ENCODE results near the gene CDV3.
A peak's percentile ranks its signal among the peaks of the same experiment; 100 is the strongest.

CDV3 gene

GRCh38 chr3:133574260-133574881 is 885 bp downstream of the CDV3 start:
- no peak for TF ChIP-seq TOX (CRISPR knock-in tag; IDR thresholded peaks at IDR 0.05; ENCODE audit: borderline replicate concordance)
- no peak for TF ChIP-seq ZFP30 (CRISPR knock-in tag; IDR thresholded peaks at IDR 0.05)
- no peak for TF ChIP-seq GLIS3 (CRISPR knock-in tag; IDR thresholded peaks at IDR 0.05)
- TF ChIP-seq ESRRG (CRISPR knock-in tag; IDR thresholded peaks at IDR 0.05) = no peak
- no peak for TF ChIP-seq RARB (CRISPR knock-in tag; IDR thresholded peaks at IDR 0.05)
- TF ChIP-seq SNAI2 (CRISPR knock-in tag; IDR thresholded peaks at IDR 0.05) = no peak
- TF ChIP-seq, protein P1, sequence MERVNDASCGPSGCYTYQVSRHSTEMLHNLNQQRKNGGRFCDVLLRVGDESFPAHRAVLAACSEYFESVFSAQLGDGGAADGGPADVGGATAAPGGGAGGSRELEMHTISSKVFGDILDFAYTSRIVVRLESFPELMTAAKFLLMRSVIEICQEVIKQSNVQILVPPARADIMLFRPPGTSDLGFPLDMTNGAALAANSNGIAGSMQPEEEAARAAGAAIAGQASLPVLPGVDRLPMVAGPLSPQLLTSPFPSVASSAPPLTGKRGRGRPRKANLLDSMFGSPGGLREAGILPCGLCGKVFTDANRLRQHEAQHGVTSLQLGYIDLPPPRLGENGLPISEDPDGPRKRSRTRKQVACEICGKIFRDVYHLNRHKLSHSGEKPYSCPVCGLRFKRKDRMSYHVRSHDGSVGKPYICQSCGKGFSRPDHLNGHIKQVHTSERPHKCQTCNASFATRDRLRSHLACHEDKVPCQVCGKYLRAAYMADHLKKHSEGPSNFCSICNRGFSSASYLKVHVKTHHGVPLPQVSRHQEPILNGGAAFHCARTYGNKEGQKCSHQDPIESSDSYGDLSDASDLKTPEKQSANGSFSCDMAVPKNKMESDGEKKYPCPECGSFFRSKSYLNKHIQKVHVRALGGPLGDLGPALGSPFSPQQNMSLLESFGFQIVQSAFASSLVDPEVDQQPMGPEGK (CRISPR knock-in tag; IDR thresholded peaks at IDR 0.05; ENCODE audit: borderline replicate concordance) = no peak
- TF ChIP-seq ARNTL (CRISPR knock-in tag; IDR thresholded peaks at IDR 0.05; ENCODE audit: borderline replicate concordance, low read depth) = peak; percentile 69; the same call in 1 of the 2 replicates
- ATAC-seq = peak; percentile 26

GRCh38 chr3:133575086-133575485 is 1.6 kb downstream of the CDV3 start:
- ATAC-seq = no peak
- TF ChIP-seq TOX (CRISPR knock-in tag; IDR thresholded peaks at IDR 0.05; ENCODE audit: borderline replicate concordance) (no peak), CSDC2 (CRISPR knock-in tag; IDR thresholded peaks at IDR 0.05) (no peak), SNAI2 (CRISPR knock-in tag; IDR thresholded peaks at IDR 0.05) (no peak), CREB5 (CRISPR knock-in tag; IDR thresholded peaks at IDR 0.05; ENCODE audit: low read depth) (no peak), POU6F1 (CRISPR knock-in tag; IDR thresholded peaks at IDR 0.05; ENCODE audit: borderline replicate concordance, low read depth) (no peak), RARB (CRISPR knock-in tag; IDR thresholded peaks at IDR 0.05) (no peak), ZC3H10 (CRISPR knock-in tag; IDR thresholded peaks at IDR 0.05) (no peak), ZFP30 (CRISPR knock-in tag; IDR thresholded peaks at IDR 0.05) (no peak)

DNA sequence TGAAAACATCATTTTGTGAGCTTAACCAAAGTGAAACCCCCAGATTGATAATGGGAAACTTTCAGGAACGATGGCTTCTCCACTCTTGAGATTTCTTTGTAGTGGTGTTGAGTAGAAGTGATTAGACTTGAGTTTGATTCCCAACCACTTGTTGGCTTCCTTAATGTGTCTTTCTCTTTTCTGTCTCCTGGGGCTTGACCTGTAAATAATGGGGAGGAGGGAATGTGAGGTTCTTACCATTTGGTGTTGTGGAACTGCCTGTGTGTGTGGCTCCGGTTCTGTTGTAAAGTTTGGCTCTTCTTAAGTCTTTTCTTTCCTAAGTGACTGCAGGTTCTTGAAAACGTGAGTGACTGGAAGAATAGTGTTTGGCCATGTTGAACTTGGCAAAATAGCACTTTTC is 2.7 kb downstream of the CDV3 start:
- TF ChIP-seq ARNTL (CRISPR knock-in tag; IDR thresholded peaks at IDR 0.05; ENCODE audit: borderline replicate concordance, low read depth) (no peak), GLIS3 (CRISPR knock-in tag; IDR thresholded peaks at IDR 0.05) (no peak), CSDC2 (CRISPR knock-in tag; IDR thresholded peaks at IDR 0.05) (no peak), ZC3H10 (CRISPR knock-in tag; IDR thresholded peaks at IDR 0.05) (no peak), ESRRG (CRISPR knock-in tag; IDR thresholded peaks at IDR 0.05) (no peak), ZFP30 (CRISPR knock-in tag; IDR thresholded peaks at IDR 0.05) (no peak), PPARA (CRISPR knock-in tag; IDR thresholded peaks at IDR 0.05; ENCODE audit: borderline replicate concordance) (no peak), SNAI2 (CRISPR knock-in tag; IDR thresholded peaks at IDR 0.05) (no peak), OSR1 (CRISPR knock-in tag; IDR thresholded peaks at IDR 0.05) (no peak), TCF4 (CRISPR knock-in tag; IDR thresholded peaks at IDR 0.05; ENCODE audit: borderline replicate concordance) (no peak), ZNF70 (CRISPR knock-in tag; IDR thresholded peaks at IDR 0.05) (no peak)
- no peak for ATAC-seq

DNA sequence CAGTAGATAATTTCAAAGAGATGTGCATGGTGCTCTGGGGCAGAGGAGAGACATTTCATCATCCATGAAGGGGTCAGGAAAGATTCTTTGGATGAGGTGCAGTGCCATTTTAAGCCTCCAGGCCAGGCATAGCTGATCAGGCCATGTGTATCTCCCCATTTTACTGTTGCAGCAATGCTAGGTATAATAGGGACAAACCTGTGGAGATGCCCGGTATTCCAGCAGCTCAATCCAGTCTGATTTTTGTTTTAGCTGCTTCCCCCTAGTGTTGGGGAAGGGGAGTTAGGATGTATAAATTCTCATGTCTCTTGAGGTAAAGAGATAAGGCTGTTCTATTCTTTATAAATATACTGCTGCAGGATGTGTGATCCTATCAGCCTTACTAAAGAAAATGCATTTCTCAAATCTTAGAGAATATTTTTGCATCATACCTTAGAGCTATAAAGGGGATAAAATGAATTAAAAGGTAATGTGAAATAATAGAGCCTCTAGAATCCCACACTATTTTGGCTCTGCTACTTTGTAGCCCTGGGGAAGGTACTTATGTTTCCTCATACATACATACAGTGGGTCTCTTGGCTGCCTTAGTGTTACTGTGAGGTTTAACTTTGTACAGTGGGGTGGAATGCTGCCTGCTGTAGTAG is 5.2 kb downstream of the CDV3 start:
- peak; percentile 71 for ATAC-seq
- TF ChIP-seq CSDC2 (CRISPR knock-in tag; IDR thresholded peaks at IDR 0.05) (no peak), ESRRG (CRISPR knock-in tag; IDR thresholded peaks at IDR 0.05) (no peak), ZNF565 (CRISPR knock-in tag; conservative IDR thresholded peaks at IDR 0.05; ENCODE audit: low read depth) (no peak), ISL1 (CRISPR knock-in tag; IDR thresholded peaks at IDR 0.05) (no peak), ZNF70 (CRISPR knock-in tag; IDR thresholded peaks at IDR 0.05) (no peak), ARNTL (CRISPR knock-in tag; IDR thresholded peaks at IDR 0.05; ENCODE audit: borderline replicate concordance, low read depth) (no peak), POU6F1 (CRISPR knock-in tag; IDR thresholded peaks at IDR 0.05; ENCODE audit: borderline replicate concordance, low read depth) (no peak), SNAI2 (CRISPR knock-in tag; IDR thresholded peaks at IDR 0.05) (no peak), GLIS3 (CRISPR knock-in tag; IDR thresholded peaks at IDR 0.05) (no peak), ZFP3 (CRISPR knock-in tag; IDR thresholded peaks at IDR 0.05) (no peak), OSR1 (CRISPR knock-in tag; IDR thresholded peaks at IDR 0.05) (no peak), ZFP30 (CRISPR knock-in tag; IDR thresholded peaks at IDR 0.05) (no peak), RARB (CRISPR knock-in tag; IDR thresholded peaks at IDR 0.05) (no peak)
- TF ChIP-seq, protein P2, sequence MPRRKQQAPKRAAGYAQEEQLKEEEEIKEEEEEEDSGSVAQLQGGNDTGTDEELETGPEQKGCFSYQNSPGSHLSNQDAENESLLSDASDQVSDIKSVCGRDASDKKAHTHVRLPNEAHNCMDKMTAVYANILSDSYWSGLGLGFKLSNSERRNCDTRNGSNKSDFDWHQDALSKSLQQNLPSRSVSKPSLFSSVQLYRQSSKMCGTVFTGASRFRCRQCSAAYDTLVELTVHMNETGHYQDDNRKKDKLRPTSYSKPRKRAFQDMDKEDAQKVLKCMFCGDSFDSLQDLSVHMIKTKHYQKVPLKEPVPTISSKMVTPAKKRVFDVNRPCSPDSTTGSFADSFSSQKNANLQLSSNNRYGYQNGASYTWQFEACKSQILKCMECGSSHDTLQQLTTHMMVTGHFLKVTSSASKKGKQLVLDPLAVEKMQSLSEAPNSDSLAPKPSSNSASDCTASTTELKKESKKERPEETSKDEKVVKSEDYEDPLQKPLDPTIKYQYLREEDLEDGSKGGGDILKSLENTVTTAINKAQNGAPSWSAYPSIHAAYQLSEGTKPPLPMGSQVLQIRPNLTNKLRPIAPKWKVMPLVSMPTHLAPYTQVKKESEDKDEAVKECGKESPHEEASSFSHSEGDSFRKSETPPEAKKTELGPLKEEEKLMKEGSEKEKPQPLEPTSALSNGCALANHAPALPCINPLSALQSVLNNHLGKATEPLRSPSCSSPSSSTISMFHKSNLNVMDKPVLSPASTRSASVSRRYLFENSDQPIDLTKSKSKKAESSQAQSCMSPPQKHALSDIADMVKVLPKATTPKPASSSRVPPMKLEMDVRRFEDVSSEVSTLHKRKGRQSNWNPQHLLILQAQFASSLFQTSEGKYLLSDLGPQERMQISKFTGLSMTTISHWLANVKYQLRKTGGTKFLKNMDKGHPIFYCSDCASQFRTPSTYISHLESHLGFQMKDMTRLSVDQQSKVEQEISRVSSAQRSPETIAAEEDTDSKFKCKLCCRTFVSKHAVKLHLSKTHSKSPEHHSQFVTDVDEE (CRISPR knock-in tag; IDR thresholded peaks at IDR 0.05) = no peak
- TF ChIP-seq, protein P1 (CRISPR knock-in tag; IDR thresholded peaks at IDR 0.05; ENCODE audit: borderline replicate concordance) = no peak

All from SK-N-SH treated with all-trans-retinoic acid at 6 μM for 48 hours (cell line).